GM23338 (cell line): ENCODE measurements around the gene ABCC10. TPM values are rescaled to one million over a fixed set of nuclear protein-coding genes. Genes with fewer than 3 reads are reported as not detected.

Experiments used
- ATAC-seq: fragments of 200-7000 bp; cut with Tn5 transposase; 3 replicates; pipeline ENCODE4 v1.9.1; 2020
- DNase-seq: peaks from one replicate; pipeline ENCODE4 v3.0.0-alpha.2; 2015; ENCODE audit warnings: low spot score
- H2AFZ ChIP-seq: fragments of 200-600 bp; sonication (generic); 2 replicates; pipeline ENCODE4 v1.8.0; 2016; ENCODE audit warnings: antibody characterized with exemption, mild to moderate bottlenecking, moderate library complexity
- H3F3A ChIP-seq: fragments of 200-600 bp; sonication (generic); replicated peaks from 2 replicates; pipeline ENCODE4 v1.8.0; 2017; ENCODE audit warnings: antibody characterized with exemption, mixed run types, low read depth
- H3K27ac ChIP-seq: fragments of 200-600 bp; sonication (generic); 2 replicates; pipeline ENCODE4 v1.6.1; 2016; ENCODE audit warnings: low read depth
- H3K27me3 ChIP-seq: fragments of 200-600 bp; sonication (generic); 2 replicates; pipeline ENCODE4 v1.8.0; 2016; ENCODE audit warnings: mild to moderate bottlenecking, mixed run types, moderate library complexity; ENCODE audit not compliant: insufficient read depth
- H3K36me3 ChIP-seq: fragments of 200-600 bp; sonication (generic); 2 replicates; pipeline ENCODE4 v1.8.0; 2016; ENCODE audit warnings: mild to moderate bottlenecking; ENCODE audit not compliant: insufficient read depth
- H3K4me1 ChIP-seq: fragments of 200-600 bp; sonication (generic); 2 replicates; pipeline ENCODE4 v1.8.0; 2016; ENCODE audit warnings: mild to moderate bottlenecking, moderate library complexity; ENCODE audit not compliant: insufficient read depth
- H3K4me2 ChIP-seq: fragments of 200-600 bp; sonication (generic); 2 replicates; pipeline ENCODE4 v1.7.1; 2017; ENCODE audit warnings: mixed run types
- H3K4me3 ChIP-seq: fragments of 200-600 bp; sonication (generic); 2 replicates; pipeline ENCODE4 v1.6.1; 2016; ENCODE audit warnings: mixed run types
- H3K79me2 ChIP-seq: fragments of 200-600 bp; sonication (generic); replicated peaks from 2 replicates; pipeline ENCODE4 v1.8.0; 2017; ENCODE audit warnings: mild to moderate bottlenecking; ENCODE audit not compliant: insufficient read depth
- H3K9me2 ChIP-seq: fragments of 200-600 bp; sonication (generic); 2 replicates; pipeline ENCODE4 v1.8.0; 2017; ENCODE audit not compliant: insufficient read depth
- H4K20me1 ChIP-seq: fragments of 200-600 bp; sonication (generic); replicated peaks from 2 replicates; pipeline ENCODE4 v1.8.0; 2017; ENCODE audit warnings: mild to moderate bottlenecking; ENCODE audit not compliant: insufficient read depth
- H3K27ac Mint-ChIP-seq: 2 replicates; pipeline ENCODE4 v1.8.0; 2020; ENCODE audit warnings: inconsistent platforms, mild to moderate bottlenecking, moderate library complexity, mixed read lengths
- H3K27me3 Mint-ChIP-seq: 3 replicates; pipeline ENCODE4 v1.8.0; 2022; ENCODE audit warnings: low read depth, mild to moderate bottlenecking, moderate library complexity, mixed read lengths, inconsistent platforms; ENCODE audit not compliant: insufficient read depth, poor library complexity
- H3K36me3 Mint-ChIP-seq: 3 replicates; pipeline ENCODE4 v1.8.0; 2021; ENCODE audit warnings: low read depth, mild to moderate bottlenecking, inconsistent platforms, moderate library complexity, mixed read lengths
- H3K4me1 Mint-ChIP-seq: 3 replicates; pipeline ENCODE4 v1.8.0; 2020; ENCODE audit warnings: mild to moderate bottlenecking, inconsistent platforms, mixed read lengths
- H3K4me3 Mint-ChIP-seq: 3 replicates; pipeline ENCODE4 v1.8.0; 2021; ENCODE audit warnings: moderate library complexity, mild to moderate bottlenecking, inconsistent platforms, mixed read lengths
- H3K9me3 Mint-ChIP-seq: 3 replicates; pipeline ENCODE4 v1.8.0; 2020; ENCODE audit warnings: moderate library complexity, mild to moderate bottlenecking, inconsistent platforms, mixed read lengths
- ETS1 ChIP-seq: IDR thresholded peaks from 2 replicates; pipeline ENCODE4 v1.6.1; 2016; ENCODE audit warnings: antibody characterized with exemption
- EZH2phosphoT487 ChIP-seq: fragments of 200-600 bp; sonication (generic); IDR thresholded peaks from one replicate; pipeline ENCODE4 v1.8.1; 2018; ENCODE audit warnings: antibody characterized with exemption; ENCODE audit not compliant: unreplicated experiment
- JUNB ChIP-seq: IDR thresholded peaks from one replicate; pipeline ENCODE4 v1.6.1; 2016; ENCODE audit warnings: antibody characterized with exemption; ENCODE audit not compliant: unreplicated experiment
- NANOG ChIP-seq: IDR thresholded peaks from 2 replicates; pipeline ENCODE4 v1.6.1; 2016; ENCODE audit warnings: antibody characterized with exemption, borderline replicate concordance
- POLR2AphosphoS5 ChIP-seq: IDR thresholded peaks from 2 replicates; pipeline ENCODE4 v1.6.1; 2016; ENCODE audit warnings: antibody characterized with exemption, low read depth
- STAT1 ChIP-seq: IDR thresholded peaks from one replicate; pipeline ENCODE4 v1.6.1; 2016; ENCODE audit warnings: antibody characterized with exemption; ENCODE audit not compliant: unreplicated experiment
- ZNF331 ChIP-seq: fragments of 250-450 bp; sonication (Bioruptor Pico); IDR thresholded peaks from 2 replicates; pipeline ENCODE4 v1.5.0; 2020; ENCODE audit warnings: low read depth, mild to moderate bottlenecking, moderate library complexity
- polyA plus RNA-seq: library from polyadenylated mRNA; unstranded; fragments of >200 nt; fragmentation: Nextera tagmentation; extraction: Ambion mirVana; gene quantifications from 2 replicates; pipeline ENCODE4 v1.2.1, GENCODE V29; 2016
- total RNA-seq: library from RNA; depleted of rRNA; stranded (reverse); fragments of >200 nt; shearing (Covaris generic); gene quantifications from 2 replicates; pipeline ENCODE4 v1.2.3, GENCODE V29; 2014
- TF ChIP-seq, protein P1 (sequence below): fragments of 250-450 bp; sonication (Bioruptor Pico); IDR thresholded peaks from 2 replicates; pipeline ENCODE4 v1.5.0; 2020; ENCODE audit warnings: mild to moderate bottlenecking, moderate library complexity

ABCC10 gene
- total and polyA plus RNA-seq, 2 experiments from 2014 or later: 16.9 to 17.5 TPM

DNA sequence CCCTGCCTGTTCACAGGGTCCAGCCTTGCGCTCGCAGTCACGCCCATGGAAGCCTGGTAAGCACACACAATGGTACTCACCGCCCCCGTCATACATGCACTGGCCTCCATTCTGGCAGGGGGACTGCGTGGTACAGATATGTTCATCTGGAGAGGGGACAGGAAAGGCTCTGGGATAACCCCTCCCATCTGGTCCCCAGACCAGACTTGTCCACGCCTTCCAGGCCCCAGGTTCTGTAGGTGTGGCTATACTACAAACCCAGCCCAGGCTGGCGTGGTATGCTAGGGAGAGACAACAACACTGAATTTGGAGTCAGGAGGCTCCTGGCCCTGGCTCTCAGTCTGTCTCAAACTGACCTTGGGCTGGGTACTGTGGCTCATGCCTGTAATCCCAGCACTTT lies 24.6 kb downstream of the ABCC10 start (continued):
- TF ChIP-seq, protein P1, sequence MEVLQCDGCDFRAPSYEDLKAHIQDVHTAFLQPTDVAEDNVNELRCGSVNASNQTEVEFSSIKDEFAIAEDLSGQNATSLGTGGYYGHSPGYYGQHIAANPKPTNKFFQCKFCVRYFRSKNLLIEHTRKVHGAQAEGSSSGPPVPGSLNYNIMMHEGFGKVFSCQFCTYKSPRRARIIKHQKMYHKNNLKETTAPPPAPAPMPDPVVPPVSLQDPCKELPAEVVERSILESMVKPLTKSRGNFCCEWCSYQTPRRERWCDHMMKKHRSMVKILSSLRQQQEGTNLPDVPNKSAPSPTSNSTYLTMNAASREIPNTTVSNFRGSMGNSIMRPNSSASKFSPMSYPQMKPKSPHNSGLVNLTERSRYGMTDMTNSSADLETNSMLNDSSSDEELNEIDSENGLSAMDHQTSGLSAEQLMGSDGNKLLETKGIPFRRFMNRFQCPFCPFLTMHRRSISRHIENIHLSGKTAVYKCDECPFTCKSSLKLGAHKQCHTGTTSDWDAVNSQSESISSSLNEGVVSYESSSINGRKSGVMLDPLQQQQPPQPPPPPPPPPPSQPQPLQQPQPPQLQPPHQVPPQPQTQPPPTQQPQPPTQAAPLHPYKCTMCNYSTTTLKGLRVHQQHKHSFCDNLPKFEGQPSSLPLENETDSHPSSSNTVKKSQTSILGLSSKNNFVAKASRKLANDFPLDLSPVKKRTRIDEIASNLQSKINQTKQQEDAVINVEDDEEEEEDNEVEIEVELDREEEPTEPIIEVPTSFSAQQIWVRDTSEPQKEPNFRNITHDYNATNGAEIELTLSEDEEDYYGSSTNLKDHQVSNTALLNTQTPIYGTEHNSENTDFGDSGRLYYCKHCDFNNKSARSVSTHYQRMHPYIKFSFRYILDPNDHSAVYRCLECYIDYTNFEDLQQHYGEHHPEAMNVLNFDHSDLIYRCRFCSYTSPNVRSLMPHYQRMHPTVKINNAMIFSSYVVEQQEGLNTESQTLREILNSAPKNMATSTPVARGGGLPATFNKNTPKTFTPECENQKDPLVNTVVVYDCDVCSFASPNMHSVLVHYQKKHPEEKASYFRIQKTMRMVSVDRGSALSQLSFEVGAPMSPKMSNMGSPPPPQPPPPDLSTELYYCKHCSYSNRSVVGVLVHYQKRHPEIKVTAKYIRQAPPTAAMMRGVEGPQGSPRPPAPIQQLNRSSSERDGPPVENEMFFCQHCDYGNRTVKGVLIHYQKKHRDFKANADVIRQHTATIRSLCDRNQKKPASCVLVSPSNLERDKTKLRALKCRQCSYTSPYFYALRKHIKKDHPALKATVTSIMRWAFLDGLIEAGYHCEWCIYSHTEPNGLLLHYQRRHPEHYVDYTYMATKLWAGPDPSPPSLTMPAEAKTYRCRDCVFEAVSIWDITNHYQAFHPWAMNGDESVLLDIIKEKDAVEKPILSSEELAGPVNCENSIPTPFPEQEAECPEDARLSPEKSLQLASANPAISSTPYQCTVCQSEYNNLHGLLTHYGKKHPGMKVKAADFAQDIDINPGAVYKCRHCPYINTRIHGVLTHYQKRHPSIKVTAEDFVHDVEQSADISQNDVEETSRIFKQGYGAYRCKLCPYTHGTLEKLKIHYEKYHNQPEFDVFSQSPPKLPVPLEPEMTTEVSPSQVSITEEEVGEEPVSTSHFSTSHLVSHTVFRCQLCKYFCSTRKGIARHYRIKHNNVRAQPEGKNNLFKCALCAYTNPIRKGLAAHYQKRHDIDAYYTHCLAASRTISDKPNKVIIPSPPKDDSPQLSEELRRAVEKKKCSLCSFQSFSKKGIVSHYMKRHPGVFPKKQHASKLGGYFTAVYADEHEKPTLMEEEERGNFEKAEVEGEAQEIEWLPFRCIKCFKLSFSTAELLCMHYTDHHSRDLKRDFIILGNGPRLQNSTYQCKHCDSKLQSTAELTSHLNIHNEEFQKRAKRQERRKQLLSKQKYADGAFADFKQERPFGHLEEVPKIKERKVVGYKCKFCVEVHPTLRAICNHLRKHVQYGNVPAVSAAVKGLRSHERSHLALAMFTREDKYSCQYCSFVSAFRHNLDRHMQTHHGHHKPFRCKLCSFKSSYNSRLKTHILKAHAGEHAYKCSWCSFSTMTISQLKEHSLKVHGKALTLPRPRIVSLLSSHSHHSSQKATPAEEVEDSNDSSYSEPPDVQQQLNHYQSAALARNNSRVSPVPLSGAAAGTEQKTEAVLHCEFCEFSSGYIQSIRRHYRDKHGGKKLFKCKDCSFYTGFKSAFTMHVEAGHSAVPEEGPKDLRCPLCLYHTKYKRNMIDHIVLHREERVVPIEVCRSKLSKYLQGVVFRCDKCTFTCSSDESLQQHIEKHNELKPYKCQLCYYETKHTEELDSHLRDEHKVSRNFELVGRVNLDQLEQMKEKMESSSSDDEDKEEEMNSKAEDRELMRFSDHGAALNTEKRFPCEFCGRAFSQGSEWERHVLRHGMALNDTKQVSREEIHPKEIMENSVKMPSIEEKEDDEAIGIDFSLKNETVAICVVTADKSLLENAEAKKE (CRISPR knock-in tag): no peak
- no peak for TF ChIP-seq STAT1
- TF ChIP-seq NANOG: no peak
- TF ChIP-seq ZNF331: no peak
- no peak for TF ChIP-seq EZH2phosphoT487
- TF ChIP-seq JUNB: no peak
- TF ChIP-seq POLR2AphosphoS5: no peak
- TF ChIP-seq ETS1: no peak

- H3K9me3 Mint-ChIP-seq: peaks cover 3% of the 10 kb centered on the region; the same call in 2 of the 3 replicates
- H3K4me3 Mint-ChIP-seq: no peak overlapping the region
- peaks cover 45% of the 10 kb centered on the region for H3K27me3 Mint-ChIP-seq
- no peaks in the 10 kb centered on the region for H3K9me2 ChIP-seq
- no peaks in the 10 kb centered on the region for H3K4me1 ChIP-seq
- H2AFZ ChIP-seq: no peak overlapping the region
- H3K36me3 Mint-ChIP-seq: peaks cover 2% of the 10 kb centered on the region; the same call in 2 of the 3 replicates
- TF ChIP-seq, protein P1 (CRISPR knock-in tag): no peak
- H3K4me1 Mint-ChIP-seq: peaks cover 11% of the 10 kb centered on the region
- H3K79me2 ChIP-seq: no peaks in the 10 kb centered on the region
- no peak overlapping the region for H3K27ac ChIP-seq
- 0 out of 2 replicates have a peak, but pooled peaks cover 7% of the 10 kb centered on the region for H3F3A ChIP-seq
- ATAC-seq: no peak
- H3K27me3 ChIP-seq: peaks cover 41% of the 10 kb centered on the region
- H3K36me3 ChIP-seq: no peaks in the 10 kb centered on the region
- no peak overlapping the region for H3K4me2 ChIP-seq
- peaks cover 4% of the 10 kb centered on the region; the same call in 1 of the 2 replicates for H4K20me1 ChIP-seq
- DNase-seq: no peak
- no peak overlapping the region for H3K4me3 ChIP-seq
- no peak overlapping the region for H3K27ac Mint-ChIP-seq
Measured at GRCh38 chr6:43452896-43453295, 25.6 kb downstream of the ABCC10 start.
